B cell (primary cell): Measurements from ENCODE around the gene PARD3B. TPM values are rescaled to one million over a fixed set of nuclear protein-coding genes. Genes with fewer than 3 reads are reported as not detected.

Source experiments
- ATAC-seq: fragments of 200-7000 bp; cut with Tn5 transposase; one replicate; pipeline ENCODE4 v1.10.0; 2021; ENCODE audit warnings: low read depth, mild to moderate bottlenecking, moderate number of reproducible peaks, moderate library complexity
- CTCF ChIA-PET: fragments of 350-600 bp; sonication (Branson Sonifier 250); formaldehyde crosslinking; loops from one replicate; lab custom pipeline; 2021; ENCODE audit warnings: antibody characterized with exemption, inconsistent platforms; lab: Charles Lee
- POLR2A ChIA-PET: fragments of 350-600 bp; sonication (Branson Sonifier 250); formaldehyde crosslinking; loops from one replicate; lab custom pipeline; 2021; ENCODE audit warnings: antibody characterized with exemption; lab: Charles Lee
- DNase-seq: peaks from one replicate; pipeline ENCODE4 v3.0.0; 2013
- H2AFZ ChIP-seq: 2 replicates; pipeline ENCODE4 v1.6.1; 2012; ENCODE audit warnings: mild to moderate bottlenecking, low read depth, low read length; ENCODE audit not compliant: insufficient read depth, poor library complexity, severe bottlenecking
- H3K27ac ChIP-seq, 2 donors: 1 replicate in 1 of 2; 2 replicates in 1 of 2; pipeline ENCODE4 v1.5.1; 2012 to 2013; ENCODE audit warnings: low read length in 2 of 2, mild to moderate bottlenecking in 2 of 2, moderate library complexity in 1 of 2
- H3K27me3 ChIP-seq, 4 experiments: fragments of 200-600 bp in 1 of 4; sonication (generic) in 1 of 4; replicated peaks in 1 of 4; 1 replicate in 2 of 4; 2 replicates in 2 of 4; pipeline versions ENCODE4 v1.6.1 to v1.7.0; 2013 to 2016; ENCODE audit warnings: low read length in 3 of 4, mild to moderate bottlenecking in 2 of 4, mixed read lengths in 1 of 4, moderate library complexity in 1 of 4; ENCODE audit not compliant: insufficient read depth in 4 of 4, control insufficient read depth in 3 of 4; ENCODE audit errors: control extremely low read depth in 1 of 4
- H3K36me3 ChIP-seq, 2 experiments: replicated peaks in 1 of 2; 1 replicate in 1 of 2; 2 replicates in 1 of 2; pipeline versions ENCODE4 v1.6.1 to v1.7.1; 2013; ENCODE audit warnings: low read length in 1 of 2; ENCODE audit not compliant: insufficient read depth in 2 of 2, control insufficient read depth in 1 of 2; ENCODE audit errors: control extremely low read depth in 1 of 2, extremely low read depth in 1 of 2
- H3K4me1 ChIP-seq, 2 donors: fragments of 200-600 bp in 1 of 2; sonication (generic) in 1 of 2; 1 replicate in 1 of 2; 2 replicates in 1 of 2; pipeline versions ENCODE4 v1.5.1 to v1.6.1; 2013 to 2017; ENCODE audit warnings: low read length in 2 of 2; ENCODE audit not compliant: control insufficient read depth in 2 of 2, insufficient read depth in 2 of 2
- H3K4me2 ChIP-seq: replicated peaks from 2 replicates; pipeline ENCODE3; 2012; ENCODE audit warnings: mild to moderate bottlenecking, low read depth, low read length; ENCODE audit not compliant: poor library complexity, severe bottlenecking
- H3K4me3 ChIP-seq, 5 experiments: fragments of 200-600 bp in 1 of 5; sonication (generic) in 1 of 5; 1 replicate in 3 of 5; 2 replicates in 2 of 5; pipeline versions ENCODE4 v1.5.1 to v1.7.0; 2011 to 2016; ENCODE audit warnings: low read length in 4 of 5, mild to moderate bottlenecking in 4 of 5, low read depth in 2 of 5, control low read depth in 1 of 5, moderate library complexity in 1 of 5; ENCODE audit not compliant: insufficient read depth in 1 of 5; ENCODE audit errors: control extremely low read depth in 1 of 5, extremely low read depth in 1 of 5
- H3K79me2 ChIP-seq: fragments of 200-600 bp; sonication (generic); one replicate; pipeline ENCODE4 v1.6.0; 2016; ENCODE audit warnings: low read length; ENCODE audit not compliant: control insufficient read depth, insufficient read depth
- H3K9ac ChIP-seq: fragments of 200-600 bp; sonication (generic); 2 replicates; pipeline ENCODE4 v1.6.1; 2017; ENCODE audit warnings: mild to moderate bottlenecking, low read length, moderate library complexity
- H3K9me3 ChIP-seq, 3 donors: one replicate each; pipeline versions ENCODE4 v1.6.1 to v1.7.1; 2013; ENCODE audit warnings: low read length in 2 of 3; ENCODE audit not compliant: control insufficient read depth in 2 of 3, insufficient read depth in 1 of 3; ENCODE audit errors: control extremely low read depth in 1 of 3
- H4K20me1 ChIP-seq: 2 replicates; pipeline ENCODE4 v1.6.0; 2012; ENCODE audit warnings: mild to moderate bottlenecking, low read length; ENCODE audit not compliant: insufficient read depth, control insufficient read depth, poor library complexity, severe bottlenecking
- H3K27ac Mint-ChIP-seq: one replicate; pipeline ENCODE4 v1.8.0; 2021; ENCODE audit warnings: mixed read lengths
- H3K27me3 Mint-ChIP-seq: one replicate; pipeline ENCODE4 v1.8.0; 2021; ENCODE audit warnings: mixed read lengths
- H3K4me1 Mint-ChIP-seq: one replicate; pipeline ENCODE4 v1.8.0; 2021; ENCODE audit warnings: mixed read lengths
- H3K4me3 Mint-ChIP-seq: one replicate; pipeline ENCODE4 v1.8.0; 2021; ENCODE audit warnings: mixed read lengths
- H3K9me3 Mint-ChIP-seq: one replicate; pipeline ENCODE4 v1.8.0; 2022; ENCODE audit warnings: mixed read lengths; ENCODE audit not compliant: insufficient read depth
- CTCF ChIP-seq: fragments of 200-600 bp; IDR thresholded peaks from one replicate; pipeline ENCODE4 v1.8.0; 2022; ENCODE audit warnings: antibody characterized with exemption, mild to moderate bottlenecking
- EZH2 ChIP-seq: IDR thresholded peaks from 2 replicates; pipeline ENCODE4 v1.6.1; 2012; ENCODE audit warnings: borderline replicate concordance, low read depth, mild to moderate bottlenecking, moderate library complexity, low read length; ENCODE audit not compliant: insufficient read depth, poor library complexity, severe bottlenecking
- WGBS: methylation state at CpG from one replicate; pipeline ENCODE4 v1.1.5; 2013; ENCODE audit warnings: missing lambda C conversion rate; ENCODE audit not compliant: insufficient coverage; 5-methylcytosine and 5-hydroxymethylcytosine counted together
- intact Hi-C: fragments of 100-400 bp; cut with micrococcal nuclease; formaldehyde crosslinking; loops from one replicate; pipeline ENCODE4 v1.10.0; 2022
- polyA plus RNA-seq: library from polyadenylated mRNA; depleted of rRNA; stranded (reverse); fragments of >200 nt; gene quantifications from 2 replicates; pipeline ENCODE4 v1.2.3, GENCODE V29; 2012
- total RNA-seq, 2 donors: library from RNA; stranded (reverse); fragments of 120-200 nt in 1 of 2; gene quantifications; 1 replicate in 1 of 2; 2 replicates in 1 of 2; pipeline versions ENCODE4 v1.2.3 to v1.2.4, GENCODE V29; 2013 to 2022

The PARD3B gene
- total and polyA plus RNA-seq, 2 donors (not counting 1 experiment from before 2014, with no cell fraction given): not detected

DNA sequence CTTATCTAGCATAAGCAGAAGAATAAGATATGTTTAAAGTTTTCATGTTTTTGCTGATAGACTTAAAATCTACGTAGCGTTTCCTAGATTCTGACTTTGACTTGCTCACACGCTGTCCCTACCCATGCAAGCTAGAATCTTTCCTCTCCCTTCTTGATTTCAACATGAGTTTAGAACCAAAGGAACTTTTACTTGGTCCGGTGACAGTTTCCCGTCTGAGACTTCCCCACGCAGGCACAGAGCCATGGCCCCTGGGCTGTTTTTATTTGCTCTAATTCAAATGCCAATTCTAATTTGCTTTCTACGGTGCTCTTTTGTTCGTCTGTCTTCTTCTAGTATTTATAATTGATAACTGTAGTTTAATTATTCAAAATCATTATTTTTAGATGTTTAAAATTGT is 467.7 kb downstream of the PARD3B start:
- Histone ChIP-seq H3K9me3 (no peaks in the 10 kb centered on the region), H3K4me1 (no peaks in the 10 kb centered on the region), H3K4me3 (no peak overlapping the region), H3K27me3 (no peaks in the 10 kb centered on the region), H2AFZ (no peak overlapping the region), H3K4me2 (no peak overlapping the region), H3K79me2 (no peaks in the 10 kb centered on the region), H3K9ac (no peak overlapping the region), H3K27ac (no peak overlapping the region), H4K20me1 (no peaks in the 10 kb centered on the region), H3K36me3 (no peaks in the 10 kb centered on the region)
- H3K27ac Mint-ChIP-seq: no peak overlapping the region
- WGBS: 90% methylated on average over 5 of the region's 8 CpGs
- TF ChIP-seq EZH2 (no peak), CTCF (no peak)
- no peak overlapping the region for H3K4me3 Mint-ChIP-seq
- intact Hi-C loops: no loop called here
- POLR2A ChIA-PET: no interaction called here
- ATAC-seq: no peak
- CTCF ChIA-PET: no interaction called here
- H3K27me3 Mint-ChIP-seq: no peaks in the 10 kb centered on the region
- DNase-seq: no peak
- H3K4me1 Mint-ChIP-seq: no peaks in the 10 kb centered on the region
- H3K9me3 Mint-ChIP-seq: no peaks in the 10 kb centered on the region

DNA sequence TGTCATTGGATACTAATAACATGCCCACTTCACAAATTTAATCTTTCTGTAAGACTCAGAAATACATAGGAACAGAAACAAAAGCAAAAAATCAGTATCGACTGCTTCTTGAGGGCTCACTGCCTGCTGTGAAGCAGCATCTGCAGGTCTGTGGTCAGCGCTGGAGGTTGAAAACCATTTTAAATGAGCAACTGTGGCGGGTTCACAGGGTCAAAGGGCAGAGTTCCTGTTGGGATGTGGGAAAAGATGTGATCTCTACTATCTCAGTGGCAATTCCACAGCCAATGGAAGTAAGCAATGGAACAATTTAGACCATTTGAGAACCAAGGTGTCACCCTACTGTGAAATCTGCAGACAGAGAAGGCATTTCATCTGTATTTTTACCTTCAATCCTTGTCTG is 468.3 kb downstream of the PARD3B start:
- H3K4me1 Mint-ChIP-seq: no peaks in the 10 kb centered on the region
- no peak for TF ChIP-seq CTCF
- TF ChIP-seq EZH2: no peak
- H3K9me3 Mint-ChIP-seq: no peaks in the 10 kb centered on the region
- Histone ChIP-seq H3K4me1 (no peaks in the 10 kb centered on the region), H2AFZ (no peak overlapping the region), H3K27ac (no peak overlapping the region), H3K36me3 (no peaks in the 10 kb centered on the region), H3K27me3 (no peaks in the 10 kb centered on the region), H3K9me3 (no peaks in the 10 kb centered on the region), H3K9ac (no peak overlapping the region), H4K20me1 (no peaks in the 10 kb centered on the region), H3K4me3 (no peak overlapping the region), H3K79me2 (no peaks in the 10 kb centered on the region), H3K4me2 (no peak overlapping the region)
- ATAC-seq: no peak
- POLR2A ChIA-PET: no interaction called here
- WGBS: 82% methylated on average over 3 of the region's 3 CpGs
- H3K27ac Mint-ChIP-seq: no peak overlapping the region
- H3K27me3 Mint-ChIP-seq: no peaks in the 10 kb centered on the region
- no peak overlapping the region for H3K4me3 Mint-ChIP-seq
- intact Hi-C loops: no loop called here
- DNase-seq: no peak
- CTCF ChIA-PET: no interaction called here
